GM10847 (cell line): ENCODE results near the gene EIF6.

Source experiments
- POLR2A ChIP-seq: IDR thresholded peaks from 2 replicates; pipeline ENCODE4 v1.6.1; 2011; ENCODE audit not compliant: insufficient read length; ENCODE audit errors: extremely low read depth

Gene EIF6

GRCh38 chr20:35302421-35303335 lies 18.1 kb upstream of the EIF6 start:
- no peak for TF ChIP-seq POLR2A

DNA sequence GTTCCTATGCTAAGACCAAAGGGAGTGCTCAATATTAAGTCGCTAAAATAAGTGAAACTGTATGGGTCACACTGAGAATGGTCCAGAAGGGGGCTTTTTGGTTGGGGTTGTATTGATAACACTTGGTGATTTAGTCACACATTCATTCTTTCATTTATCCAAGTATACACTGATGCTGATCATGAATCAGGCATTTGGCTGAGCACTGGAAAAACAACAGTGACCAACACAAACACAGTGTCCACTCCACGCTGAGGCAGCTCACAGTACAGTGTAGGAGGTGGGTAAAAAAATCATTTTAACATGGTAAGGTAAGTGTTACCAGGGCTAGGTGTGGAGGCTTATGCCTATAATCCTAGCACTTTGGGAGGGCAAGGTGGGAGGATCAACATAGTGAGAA lies 16.9 kb upstream of the EIF6 start:
- no peak for TF ChIP-seq POLR2A

DNA sequence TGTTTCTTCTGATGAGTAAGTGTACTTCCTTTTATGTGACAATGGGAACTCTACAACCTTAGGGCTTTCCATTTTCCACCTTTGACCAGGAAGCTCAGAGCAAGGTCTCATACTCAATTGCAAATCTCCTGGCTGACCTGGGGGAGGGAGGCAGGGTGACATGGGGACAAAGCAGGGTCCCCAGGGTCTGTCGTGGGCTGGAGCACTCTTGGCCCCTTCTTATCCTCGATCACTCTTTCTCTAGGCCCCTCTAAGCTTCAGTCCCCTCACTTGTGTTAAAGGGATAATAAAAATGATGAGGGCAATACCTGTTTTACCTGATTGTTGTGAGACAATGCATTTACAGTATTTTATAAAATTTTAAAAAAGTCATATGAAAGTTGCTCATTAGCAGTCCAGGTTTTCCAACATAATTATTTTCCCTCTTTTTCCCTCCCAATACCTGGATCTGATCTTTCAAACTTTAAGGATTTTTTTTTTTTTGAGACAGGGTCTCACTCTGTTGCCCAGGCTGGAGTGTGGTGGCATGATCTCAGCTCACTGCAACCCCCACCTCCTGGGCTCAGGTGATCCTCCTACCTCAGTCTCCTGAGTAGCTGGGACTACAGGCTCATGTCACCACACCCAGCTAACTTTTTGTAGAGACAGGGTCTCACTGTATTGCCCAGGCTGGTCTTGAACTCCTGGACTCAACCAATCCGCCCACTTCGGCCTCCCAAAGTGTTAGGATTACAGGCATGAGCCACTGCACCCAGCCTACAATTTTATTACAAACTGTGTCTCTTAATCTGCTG lies 16.1 kb upstream of the EIF6 start:
- TF ChIP-seq POLR2A: no peak

DNA sequence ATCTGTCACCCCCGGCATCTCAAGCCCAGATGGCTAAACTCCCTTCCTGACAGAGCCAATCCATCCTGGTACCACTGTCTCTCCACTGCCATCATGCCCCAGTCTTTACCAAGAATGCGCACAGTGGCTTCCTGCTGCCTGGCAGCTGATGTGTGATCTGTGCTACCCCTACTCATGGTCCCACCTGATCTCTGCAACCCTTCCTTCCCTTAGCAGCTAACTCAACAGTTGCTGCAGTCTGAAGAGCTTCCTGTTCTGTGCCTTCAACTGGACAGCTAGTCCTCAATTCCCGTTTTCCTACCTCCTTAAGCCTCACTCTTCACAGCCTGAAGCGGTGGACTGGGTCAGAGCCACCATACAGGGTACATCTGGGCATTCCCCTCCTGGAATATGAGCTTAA lies 15.2 kb upstream of the EIF6 start:
- no peak for TF ChIP-seq POLR2A

- TF ChIP-seq POLR2A: no peak
Observed at GRCh38 chr20:35298264-35298663, 13.7 kb upstream of the EIF6 start.

- no peak for TF ChIP-seq POLR2A
Observed at GRCh38 chr20:35297740-35298139, 13.2 kb upstream of the EIF6 start.

DNA sequence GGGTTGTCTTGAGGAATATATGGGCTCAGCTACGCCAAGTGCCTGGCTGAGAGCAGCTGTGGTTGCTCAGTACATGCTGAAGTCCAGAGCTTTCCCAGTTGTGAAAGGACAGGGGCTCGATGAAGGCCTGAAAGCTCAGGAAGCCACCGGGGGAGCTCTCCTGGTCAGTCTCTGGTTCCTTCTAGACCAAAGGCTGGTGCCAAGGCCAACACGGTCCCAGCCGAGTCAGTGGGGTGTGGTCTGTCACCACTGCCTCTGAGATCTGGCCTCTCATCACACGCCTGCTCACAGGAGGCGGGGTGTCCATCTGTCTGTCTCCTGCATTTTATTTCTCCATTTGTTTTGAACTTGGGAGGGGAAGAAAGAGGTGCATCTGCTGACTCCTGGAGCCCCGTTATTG lies 12.6 kb upstream of the EIF6 start:
- no peak for TF ChIP-seq POLR2A

DNA sequence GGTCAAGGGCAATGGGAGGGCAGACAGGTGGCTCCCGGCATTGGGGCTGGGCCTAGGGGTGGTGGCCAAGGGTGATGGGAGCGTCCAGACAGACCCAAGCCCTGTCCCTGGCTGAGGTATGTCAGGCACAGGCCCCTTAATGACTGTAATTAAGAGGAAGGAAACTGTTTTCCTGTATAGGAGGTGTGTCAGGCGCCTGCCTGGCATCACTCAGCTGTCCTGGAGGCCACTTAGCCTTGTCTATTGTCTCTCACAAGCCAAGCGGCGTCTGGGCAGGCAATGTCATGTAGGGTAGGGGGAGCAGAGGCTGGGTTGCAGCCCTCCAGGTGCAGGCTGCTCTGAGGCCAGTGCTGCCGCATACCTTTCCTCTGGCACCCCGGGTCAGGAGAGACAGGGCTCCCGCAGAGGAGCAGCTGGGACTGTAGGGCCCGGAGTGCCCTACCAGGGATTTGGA lies 11.6 kb upstream of the EIF6 start:
- TF ChIP-seq POLR2A: no peak

DNA sequence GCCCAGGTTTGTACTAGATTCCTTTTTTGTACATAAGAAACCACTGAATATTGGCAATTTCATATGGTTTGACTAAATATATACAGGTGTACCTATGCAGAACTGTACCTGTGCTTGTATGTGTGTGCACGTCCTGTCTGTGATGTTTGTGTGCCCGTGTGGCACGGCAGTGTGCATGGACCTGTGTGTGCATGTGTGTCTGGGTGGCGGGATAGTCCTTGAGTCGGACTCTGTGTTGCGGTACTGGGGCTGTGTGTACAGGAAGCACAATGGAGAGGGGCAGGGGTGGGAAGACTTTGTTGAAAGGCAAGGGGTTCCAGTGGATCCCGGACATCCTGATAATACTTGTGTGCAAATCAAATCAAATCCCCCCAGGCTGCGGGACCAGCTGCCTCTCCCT lies 11.1 kb upstream of the EIF6 start:
- no peak for TF ChIP-seq POLR2A

GRCh38 chr20:35295058-35295457 lies 10.5 kb upstream of the EIF6 start:
- no peak for TF ChIP-seq POLR2A

GRCh38 chr20:35294293-35294685 lies 9.7 kb upstream of the EIF6 start:
- no peak for TF ChIP-seq POLR2A

DNA sequence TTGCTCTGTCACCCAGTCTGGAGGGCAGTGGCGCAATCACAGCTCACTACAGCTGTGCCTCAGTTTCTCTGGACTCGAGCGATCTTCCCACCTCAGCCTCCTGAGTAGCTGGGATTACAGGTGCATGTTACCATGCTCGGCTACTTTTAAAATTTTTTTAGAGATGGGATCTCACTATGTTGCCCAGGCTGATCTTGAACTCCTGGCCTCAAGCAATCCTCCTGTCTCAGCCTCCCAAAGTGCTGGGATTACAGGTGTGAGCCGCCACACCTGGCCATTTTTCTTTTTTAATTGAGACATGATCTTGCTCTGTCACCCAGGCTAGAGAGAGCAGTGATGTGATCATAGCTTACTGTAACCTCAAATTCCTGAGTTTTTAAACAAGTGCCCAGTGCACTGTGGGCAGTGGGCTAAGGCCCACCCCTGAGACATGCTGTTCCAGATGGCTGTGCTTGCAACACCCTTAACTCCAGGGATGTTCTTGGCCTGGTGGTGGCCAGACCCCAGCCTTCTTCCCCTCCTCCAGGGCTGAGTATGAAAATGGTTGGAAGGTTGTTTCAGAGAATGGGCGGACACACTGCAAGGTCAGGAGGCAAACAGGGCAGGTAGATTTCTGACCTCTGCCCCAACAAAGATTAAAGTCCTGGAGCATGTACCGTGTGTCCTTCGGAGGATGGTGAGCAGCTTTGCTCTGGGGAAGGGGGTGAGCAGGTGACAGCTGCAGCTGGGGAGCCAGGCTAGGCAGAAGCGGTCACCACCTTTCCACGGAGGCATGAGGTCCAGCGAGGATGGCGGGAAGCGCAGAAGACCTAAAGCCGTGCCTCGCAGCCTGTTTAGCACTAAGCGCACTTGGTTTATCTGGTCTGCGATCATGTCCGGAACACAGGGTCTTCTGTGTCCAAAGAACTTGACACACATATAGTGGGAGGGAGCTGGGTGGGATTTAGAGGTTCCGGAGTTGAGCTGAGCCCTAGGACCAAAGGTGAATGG lies 9.0 kb upstream of the EIF6 start:
- no peak for TF ChIP-seq POLR2A

GRCh38 chr20:35292504-35293285 lies 8.1 kb upstream of the EIF6 start:
- TF ChIP-seq POLR2A: no peak
